OCI-LY3 (cell line): ENCODE measurements around the gene NUFIP2.
A peak's percentile ranks its signal among the peaks of the same experiment; 100 is the strongest.

Experiments
- H2AFZ ChIP-seq: fragments of 200-600, 300-600 bp; shearing (Covaris generic); 2 replicates; pipeline ENCODE4 v1.6.0; 2014; ENCODE audit warnings: antibody characterized with exemption, low read depth, low read length
- H3K27ac ChIP-seq: fragments of 200-600, 300-600 bp; sonication (generic); 2 replicates; pipeline ENCODE4 v1.5.1; 2014; ENCODE audit warnings: mild to moderate bottlenecking, low read length, moderate library complexity, mixed read lengths
- H3K27me3 ChIP-seq: fragments of 200-600, 300-600 bp; sonication (generic); 2 replicates; pipeline ENCODE4 v1.6.1; 2014; ENCODE audit warnings: low read depth, low read length, mixed read lengths
- H3K36me3 ChIP-seq: fragments of 200-600, 300-600 bp; sonication (generic); replicated peaks from 2 replicates; pipeline ENCODE3; 2014; ENCODE audit warnings: low read depth, low read length, mixed read lengths
- H3K4me1 ChIP-seq: fragments of 300-600, 200-600 bp; sonication (generic); 2 replicates; pipeline ENCODE4 v1.6.1; 2014; ENCODE audit warnings: low read length, mixed read lengths
- H3K4me2 ChIP-seq: fragments of 200-600, 300-600 bp; sonication (generic); 2 replicates; pipeline ENCODE4 v1.6.1; 2014; ENCODE audit warnings: low read length, mixed read lengths
- H3K4me3 ChIP-seq: fragments of 300-600, 200-600 bp; sonication (generic); 2 replicates; pipeline ENCODE4 v1.5.1; 2014; ENCODE audit warnings: antibody characterized with exemption, mild to moderate bottlenecking, low read length, moderate library complexity
- H3K79me2 ChIP-seq: fragments of 300-600, 200-600 bp; shearing (Covaris generic); 2 replicates; pipeline ENCODE4 v1.6.1; 2014; ENCODE audit warnings: mild to moderate bottlenecking, low read length, mixed read lengths
- H3K9ac ChIP-seq: fragments of 300-600, 200-600 bp; shearing (Covaris generic); 2 replicates; pipeline ENCODE4 v1.6.0; 2014; ENCODE audit warnings: mild to moderate bottlenecking, low read length, moderate library complexity
- H3K9me3 ChIP-seq: fragments of 200-600, 300-600 bp; shearing (Covaris generic); 2 replicates; pipeline ENCODE4 v1.6.1; 2014; ENCODE audit warnings: low read length, mixed read lengths; ENCODE audit not compliant: insufficient read depth
- H4K20me1 ChIP-seq: fragments of 200-600, 300-600 bp; sonication (generic); 2 replicates; pipeline ENCODE4 v1.6.1; 2016; ENCODE audit warnings: low read length, mixed read lengths; ENCODE audit not compliant: insufficient read depth
- EZH2phosphoT487 ChIP-seq: fragments of 200-600 bp; shearing (Covaris generic); IDR thresholded peaks from 2 replicates; pipeline ENCODE4 v1.6.1; 2018; ENCODE audit warnings: antibody characterized with exemption, mixed run types, low read depth
- TF ChIP-seq, protein P1 (sequence below): fragments of 200-600, 300-600 bp; sonication (generic); IDR thresholded peaks from 2 replicates; pipeline ENCODE4 v1.5.1; 2014; ENCODE audit warnings: antibody characterized with exemption, low read length, low read depth

The NUFIP2 gene

DNA sequence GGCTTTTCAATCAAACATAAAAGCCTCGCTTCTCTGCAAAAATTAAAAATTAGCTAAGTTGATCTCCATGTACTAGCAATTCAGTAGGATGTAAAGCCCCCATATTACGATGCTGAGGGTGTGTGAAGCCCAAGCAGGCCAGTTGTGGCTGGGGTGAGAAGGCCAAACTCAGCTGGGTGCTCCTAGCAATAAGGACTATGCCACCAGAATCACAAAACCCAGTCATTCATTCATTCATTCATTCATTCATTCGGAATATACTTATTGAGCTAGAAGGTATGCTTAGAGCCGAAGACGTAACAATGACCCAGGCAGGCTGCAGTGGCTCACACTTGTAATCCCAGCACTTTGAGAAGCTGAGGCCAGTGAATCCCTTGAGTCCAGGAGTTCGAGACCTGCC is 51.2 kb downstream of the NUFIP2 start:
- H4K20me1 ChIP-seq = no peaks in the 10 kb centered on the region
- H3K4me3 ChIP-seq = no peak overlapping the region
- H3K4me1 ChIP-seq = peaks cover 22% of the 10 kb centered on the region
- no peaks in the 10 kb centered on the region for H3K36me3 ChIP-seq
- H3K79me2 ChIP-seq = no peaks in the 10 kb centered on the region
- TF ChIP-seq, protein P1, sequence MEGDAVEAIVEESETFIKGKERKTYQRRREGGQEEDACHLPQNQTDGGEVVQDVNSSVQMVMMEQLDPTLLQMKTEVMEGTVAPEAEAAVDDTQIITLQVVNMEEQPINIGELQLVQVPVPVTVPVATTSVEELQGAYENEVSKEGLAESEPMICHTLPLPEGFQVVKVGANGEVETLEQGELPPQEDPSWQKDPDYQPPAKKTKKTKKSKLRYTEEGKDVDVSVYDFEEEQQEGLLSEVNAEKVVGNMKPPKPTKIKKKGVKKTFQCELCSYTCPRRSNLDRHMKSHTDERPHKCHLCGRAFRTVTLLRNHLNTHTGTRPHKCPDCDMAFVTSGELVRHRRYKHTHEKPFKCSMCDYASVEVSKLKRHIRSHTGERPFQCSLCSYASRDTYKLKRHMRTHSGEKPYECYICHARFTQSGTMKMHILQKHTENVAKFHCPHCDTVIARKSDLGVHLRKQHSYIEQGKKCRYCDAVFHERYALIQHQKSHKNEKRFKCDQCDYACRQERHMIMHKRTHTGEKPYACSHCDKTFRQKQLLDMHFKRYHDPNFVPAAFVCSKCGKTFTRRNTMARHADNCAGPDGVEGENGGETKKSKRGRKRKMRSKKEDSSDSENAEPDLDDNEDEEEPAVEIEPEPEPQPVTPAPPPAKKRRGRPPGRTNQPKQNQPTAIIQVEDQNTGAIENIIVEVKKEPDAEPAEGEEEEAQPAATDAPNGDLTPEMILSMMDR = no peak
- TF ChIP-seq EZH2phosphoT487 = no peak
- H3K27ac ChIP-seq = no peak overlapping the region
- no peaks in the 10 kb centered on the region for H3K27me3 ChIP-seq
- H3K9ac ChIP-seq = no peak overlapping the region
- H3K9me3 ChIP-seq = no peaks in the 10 kb centered on the region
- no peak overlapping the region for H2AFZ ChIP-seq
- no peak overlapping the region for H3K4me2 ChIP-seq

DNA sequence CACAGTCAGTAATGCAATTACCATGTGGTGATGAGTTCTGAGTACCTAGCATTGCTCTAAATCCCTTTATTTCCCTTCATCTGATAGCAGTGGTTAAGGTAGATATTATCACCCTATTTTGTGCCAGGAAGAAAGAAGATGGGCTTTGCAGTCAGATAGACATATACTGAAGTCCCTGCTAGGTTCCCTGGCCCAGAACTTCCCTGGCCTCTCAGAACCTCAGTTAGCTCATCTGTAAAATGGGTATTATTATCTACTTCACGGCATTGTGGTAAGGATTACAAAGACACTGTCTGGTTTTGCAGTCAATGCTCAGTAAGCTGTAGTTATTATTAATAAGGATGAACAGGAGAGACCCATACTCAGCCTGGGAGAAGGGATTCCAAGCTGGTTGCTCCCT is 51.9 kb downstream of the NUFIP2 start:
- no peaks in the 10 kb centered on the region for H3K79me2 ChIP-seq
- no peaks in the 10 kb centered on the region for H3K9me3 ChIP-seq
- TF ChIP-seq EZH2phosphoT487 = no peak
- TF ChIP-seq, protein P1 = no peak
- no peak overlapping the region for H3K9ac ChIP-seq
- H4K20me1 ChIP-seq = no peaks in the 10 kb centered on the region
- no peak overlapping the region for H2AFZ ChIP-seq
- no peak overlapping the region for H3K27ac ChIP-seq
- H3K27me3 ChIP-seq = no peaks in the 10 kb centered on the region
- no peak overlapping the region for H3K4me2 ChIP-seq
- peaks cover 19% of the 10 kb centered on the region for H3K4me1 ChIP-seq
- no peaks in the 10 kb centered on the region for H3K36me3 ChIP-seq
- no peak overlapping the region for H3K4me3 ChIP-seq

DNA sequence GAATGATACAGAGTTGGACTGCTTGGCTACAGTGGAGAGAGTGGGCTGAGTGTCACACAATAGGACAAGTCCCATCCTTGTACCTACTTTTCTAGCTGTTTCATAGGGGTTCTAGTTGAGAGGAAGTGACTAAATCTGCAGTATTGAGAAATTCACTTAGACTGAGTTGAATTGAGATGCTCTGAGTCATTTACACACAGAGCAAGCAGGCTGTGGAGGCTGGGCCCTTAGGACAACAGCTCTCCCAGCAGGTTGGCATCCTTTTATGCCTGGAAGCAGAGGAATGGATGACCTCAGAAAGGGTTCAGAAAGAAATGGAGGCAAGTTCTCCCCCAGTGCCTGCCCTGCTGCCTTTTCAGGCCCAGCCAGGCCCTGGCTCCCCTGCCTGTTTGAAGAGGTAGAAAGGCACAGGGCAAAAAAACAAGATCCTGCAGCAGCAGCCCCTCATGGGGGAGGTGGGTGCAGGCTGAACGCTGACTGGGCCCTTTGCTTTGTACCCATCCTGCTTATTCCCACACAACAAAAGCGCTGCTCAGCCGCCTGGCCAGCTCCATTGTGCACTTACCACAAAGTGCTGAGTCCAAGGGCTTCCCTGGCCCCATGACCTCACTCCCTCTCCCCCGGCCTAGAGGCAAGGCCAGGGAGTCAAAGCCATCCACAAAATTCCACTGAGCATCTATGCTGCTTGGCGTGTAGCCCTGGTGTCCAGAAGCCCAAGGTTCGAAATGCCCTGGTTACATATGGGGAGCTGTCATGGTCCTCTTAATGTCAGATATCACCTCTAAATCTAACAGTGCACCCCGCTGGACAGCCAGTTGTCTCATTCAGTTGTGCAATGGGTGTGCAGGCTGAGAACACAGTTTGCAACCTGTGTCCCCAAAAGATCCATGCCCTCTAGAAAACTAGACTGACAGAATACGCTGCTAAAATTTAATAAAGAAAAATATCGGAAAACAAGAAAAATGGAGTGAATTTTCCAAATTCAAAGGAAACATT is 52.7 kb downstream of the NUFIP2 start:
- Histone ChIP-seq H3K4me2 (no peak overlapping the region), H3K27ac (no peak overlapping the region), H3K27me3 (no peaks in the 10 kb centered on the region), H3K9ac (no peak overlapping the region), H3K9me3 (no peaks in the 10 kb centered on the region), H3K36me3 (no peaks in the 10 kb centered on the region), H3K4me3 (no peak overlapping the region), H4K20me1 (no peaks in the 10 kb centered on the region), H3K79me2 (no peaks in the 10 kb centered on the region), H3K4me1 (peaks cover 16% of the 10 kb centered on the region), H2AFZ (no peak overlapping the region)
- no peak for TF ChIP-seq EZH2phosphoT487
- TF ChIP-seq, protein P1 = peak; percentile 34

DNA sequence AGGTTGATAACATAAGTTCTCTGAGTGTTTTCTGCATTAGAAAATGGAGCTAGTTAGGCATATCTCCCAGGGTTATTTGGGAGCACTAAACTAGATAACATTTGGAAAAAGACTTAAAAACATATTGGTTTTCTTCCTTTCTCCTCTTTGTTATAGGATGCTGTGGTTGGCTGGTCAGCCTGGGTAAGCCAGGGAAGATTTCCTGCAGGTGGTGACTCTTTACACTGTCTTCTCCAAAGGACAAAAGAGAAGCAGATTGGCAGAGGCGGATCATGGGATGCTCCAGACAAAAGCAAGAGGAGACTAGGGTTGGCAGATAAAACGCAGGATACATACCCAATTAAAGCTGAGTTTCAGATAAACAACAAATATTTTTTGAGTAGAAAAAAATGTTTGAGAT is 53.5 kb downstream of the NUFIP2 start:
- Histone ChIP-seq H3K27me3 (no peaks in the 10 kb centered on the region), H2AFZ (no peak overlapping the region), H3K79me2 (no peaks in the 10 kb centered on the region), H4K20me1 (no peaks in the 10 kb centered on the region), H3K27ac (no peak overlapping the region), H3K9me3 (no peaks in the 10 kb centered on the region), H3K4me3 (no peak overlapping the region), H3K36me3 (no peaks in the 10 kb centered on the region), H3K4me2 (no peak overlapping the region), H3K9ac (no peak overlapping the region), H3K4me1 (peaks cover 16% of the 10 kb centered on the region)
- no peak for TF ChIP-seq EZH2phosphoT487
- TF ChIP-seq, protein P1 = no peak
